Activated CD4-positive, alpha-beta T cell treated with anti-CD3 and anti-CD28 coated beads for 24 hours (primary cell): ENCODE measurements around the gene DLG1.
"Not testable (repeated sequence)": the region's sequence is repeated elsewhere in the genome, so short reads cannot be mapped to it uniquely, and the experiment has no call there.

Experiments used
- DNase-seq, 2 donors: peaks; one replicate each; pipeline ENCODE4 v3.0.0-alpha.2; 2020; ENCODE audit warnings: low read depth in 2 of 2

Gene DLG1

DNA sequence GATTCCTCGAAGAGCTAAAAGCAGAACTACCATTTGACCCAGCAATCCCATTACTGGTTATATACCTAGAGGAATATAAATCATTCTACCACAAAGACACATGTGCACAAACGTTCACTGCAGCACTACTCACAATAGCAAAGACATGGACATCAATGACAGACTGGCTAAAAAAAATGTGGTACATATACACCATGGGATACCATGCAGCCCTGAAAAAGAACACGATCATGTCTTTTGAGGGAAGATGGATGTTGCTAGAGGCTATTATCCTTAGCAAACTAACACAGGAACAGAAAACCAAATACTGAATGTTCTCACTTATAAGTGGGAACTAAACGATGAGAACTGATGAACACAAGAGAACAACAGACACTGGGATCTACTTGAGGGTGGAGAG, 86.7 kb downstream of the DLG1 start:
- DNase-seq: not testable (repeated sequence)

GRCh38 chr3:197209366-197210260, 88.8 kb downstream of the DLG1 start:
- no peak for DNase-seq

DNA sequence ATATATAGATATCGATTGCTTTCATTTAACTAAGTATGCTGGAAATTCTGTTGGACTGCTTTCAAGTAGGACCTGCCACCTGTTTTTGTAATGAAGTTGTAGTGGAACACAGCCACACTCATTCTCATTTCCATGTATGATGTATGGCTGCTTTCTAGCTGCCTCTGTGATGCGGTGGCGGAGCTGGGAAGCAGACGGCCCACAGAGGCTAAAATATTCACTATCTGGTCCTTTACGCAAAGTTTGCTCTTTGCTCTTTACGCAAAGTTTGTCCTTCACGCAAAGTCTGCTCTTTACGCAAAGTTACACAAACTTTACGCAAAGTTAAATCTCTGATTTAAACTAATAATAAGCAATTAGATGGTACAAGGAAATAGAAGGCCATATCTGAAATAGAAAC, 91.5 kb downstream of the DLG1 start:
- no peak for DNase-seq

DNA sequence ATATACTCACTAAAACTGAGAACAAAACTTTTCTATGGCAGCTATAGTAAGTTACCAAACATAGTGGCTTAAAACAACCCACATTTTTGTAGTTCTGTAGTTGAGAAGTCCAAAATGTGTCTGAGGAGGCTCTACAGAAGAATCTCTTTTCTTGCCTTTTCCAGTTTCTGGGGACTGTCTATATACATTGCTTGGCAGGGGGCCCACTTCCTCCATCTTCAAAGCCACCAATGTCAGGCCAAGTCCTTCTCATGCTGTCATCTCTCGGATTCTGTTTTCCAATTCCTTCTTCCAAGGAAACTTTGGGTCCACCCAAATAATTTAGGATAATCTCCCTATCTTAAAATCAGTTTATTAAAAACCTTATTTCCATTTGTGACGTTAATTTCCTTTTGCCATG, 92.7 kb downstream of the DLG1 start:
- no peak for DNase-seq

GRCh38 chr3:197205265-197205664, 93.1 kb downstream of the DLG1 start:
- DNase-seq: no peak

DNA sequence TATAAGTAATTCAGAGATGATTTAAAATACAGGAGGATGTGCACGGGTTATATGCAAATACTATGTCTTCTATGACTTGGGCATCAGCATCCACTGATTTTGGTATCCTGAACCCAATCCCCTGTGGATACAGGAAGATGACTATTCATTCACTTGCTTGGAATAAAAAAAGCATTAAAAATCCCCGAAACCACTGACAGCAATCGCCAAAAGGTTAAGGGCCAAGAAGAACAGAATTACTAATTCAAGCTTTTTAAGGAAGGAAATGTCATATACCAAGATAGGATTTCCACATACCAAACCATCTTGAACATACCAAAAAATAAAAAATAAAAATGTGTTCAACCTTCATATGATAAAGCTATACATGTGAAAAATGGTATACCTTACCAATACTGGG, 93.7 kb downstream of the DLG1 start:
- DNase-seq: no peak

DNA sequence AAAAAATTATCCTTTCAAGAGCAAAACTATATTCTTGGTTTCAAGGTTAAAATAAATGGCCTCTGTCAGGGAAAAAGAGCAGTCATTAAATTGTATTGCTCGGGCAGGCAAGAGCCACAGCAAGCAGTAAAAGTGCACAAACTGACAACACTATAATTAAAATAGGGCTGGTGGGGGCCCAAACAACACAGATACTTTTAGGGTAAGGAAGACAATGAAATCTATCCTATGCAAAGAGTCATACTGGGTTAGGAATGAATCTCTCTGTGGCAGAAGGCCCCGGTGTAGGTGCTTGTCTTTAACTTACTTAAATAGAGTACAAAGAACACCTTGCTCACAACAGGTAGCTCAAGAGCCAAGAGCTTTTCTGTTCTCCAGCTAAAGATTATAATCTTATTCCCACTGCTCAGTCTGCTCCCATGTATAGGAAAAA, 94.7 kb downstream of the DLG1 start:
- DNase-seq: no peak

- no peak for DNase-seq
These were observed 95.7 kb downstream of the DLG1 start for GRCh38 chr3:197202694-197203093.

GRCh38 chr3:197201791-197202452, 96.5 kb downstream of the DLG1 start:
- DNase-seq: no peak

GRCh38 chr3:197200856-197201255, 97.6 kb downstream of the DLG1 start:
- DNase-seq: not testable (repeated sequence)

GRCh38 chr3:197197334-197197733, 101.1 kb downstream of the DLG1 start:
- DNase-seq: no peak

- DNase-seq: no peak
These were observed 102.2 kb downstream of the DLG1 start for GRCh38 chr3:197196192-197196591.

GRCh38 chr3:197195326-197195725, 103.1 kb downstream of the DLG1 start:
- DNase-seq: no peak

DNA sequence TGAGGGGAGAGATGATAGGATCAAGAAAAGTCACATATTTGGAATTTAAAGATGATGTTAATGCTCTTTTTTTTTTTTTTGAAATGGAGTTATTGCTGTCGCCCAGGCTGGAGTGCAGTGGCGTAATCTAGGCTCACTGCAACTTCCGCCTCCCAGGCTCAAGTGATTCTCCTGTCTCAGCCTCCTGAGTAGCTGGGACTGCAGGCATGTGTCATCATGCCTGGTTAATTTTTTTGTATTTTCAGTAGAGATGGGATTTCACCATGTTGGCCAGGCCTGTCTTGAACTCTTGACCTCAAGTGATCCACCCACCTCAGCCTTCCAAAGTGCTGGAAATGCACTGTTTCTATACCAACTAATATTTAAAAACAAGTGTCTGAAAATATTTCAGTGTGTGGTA, 104.7 kb downstream of the DLG1 start:
- DNase-seq: not testable (repeated sequence)

- DNase-seq: no peak
These were observed 106.5 kb downstream of the DLG1 start for GRCh38 chr3:197191897-197192296.

GRCh38 chr3:197189623-197190022, 108.8 kb downstream of the DLG1 start:
- DNase-seq: no peak

DNA sequence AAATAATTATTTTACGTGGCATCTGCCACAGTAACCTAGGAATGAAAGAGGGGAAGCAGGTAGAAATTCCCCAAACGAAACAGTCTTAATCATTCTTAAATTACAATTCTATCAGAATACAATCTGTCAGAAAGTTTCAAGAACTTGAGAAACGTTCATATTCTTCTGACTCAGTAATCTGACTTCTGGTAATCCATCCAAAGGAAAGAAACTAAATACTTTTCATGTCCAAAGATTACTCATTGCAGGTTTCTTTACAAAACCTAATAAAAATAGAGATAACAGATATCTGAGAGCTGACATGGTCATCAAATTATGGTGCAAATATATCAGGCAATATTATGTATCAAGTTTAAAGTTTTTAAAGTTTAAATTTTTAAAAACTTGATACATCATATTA, 109.4 kb downstream of the DLG1 start:
- DNase-seq: no peak

DNA sequence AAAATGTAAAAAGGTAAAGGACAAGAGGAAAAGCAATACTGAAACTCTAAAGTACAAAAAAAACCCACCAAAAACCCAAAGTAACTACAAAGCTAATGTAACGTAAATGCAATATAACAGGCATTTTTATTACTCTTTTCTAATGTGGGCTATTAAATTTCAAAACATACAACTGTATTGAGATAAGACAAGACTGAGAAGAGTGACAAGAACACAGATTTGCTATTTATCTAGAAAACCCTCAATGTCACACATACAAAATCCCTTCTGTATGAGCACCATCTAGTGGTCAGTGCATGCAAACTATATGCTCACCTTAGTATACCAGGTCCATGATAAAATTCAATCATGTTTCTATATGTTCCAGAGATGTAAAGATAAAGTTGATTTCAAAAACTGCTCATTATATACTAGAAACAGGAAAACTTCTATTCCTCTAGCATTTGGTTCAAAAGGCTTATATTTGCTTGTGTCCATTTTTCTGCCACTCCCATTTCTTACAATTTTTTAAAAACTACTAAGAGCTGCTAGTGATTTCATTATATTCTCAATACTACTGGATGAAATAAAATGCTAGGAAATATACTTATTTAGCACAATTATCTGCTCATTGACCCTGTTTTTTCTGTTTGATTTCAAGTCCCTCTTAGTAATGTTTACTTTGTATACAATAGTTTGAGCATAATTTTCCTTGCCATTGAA, 111.4 kb downstream of the DLG1 start:
- DNase-seq: no peak

GRCh38 chr3:197183582-197183981, 114.8 kb downstream of the DLG1 start:
- no peak for DNase-seq

- DNase-seq: no peak
These were observed 116.7 kb downstream of the DLG1 start for GRCh38 chr3:197181741-197182140.

DNA sequence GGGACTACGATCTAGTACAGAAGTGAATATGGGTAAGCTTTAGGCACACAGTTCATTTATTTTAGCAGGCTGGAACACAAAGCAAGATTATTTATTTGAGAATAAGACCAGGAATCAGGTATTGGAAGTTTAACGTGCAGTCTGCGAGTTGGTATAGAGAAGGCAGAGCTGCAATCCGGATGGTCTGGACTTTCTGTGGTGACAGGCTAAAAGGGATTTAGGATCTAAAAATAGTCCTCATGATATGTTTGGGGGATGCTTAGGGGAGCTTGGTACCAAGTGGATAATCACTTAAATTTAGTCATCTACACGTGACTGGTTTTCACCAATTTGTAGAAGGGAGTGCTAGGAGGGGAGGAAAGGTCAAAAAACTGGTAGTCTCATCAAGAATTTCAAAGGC, 119.4 kb downstream of the DLG1 start:
- DNase-seq: no peak

- no peak for DNase-seq
These were observed 122.9 kb downstream of the DLG1 start for GRCh38 chr3:197175503-197175902.

DNA sequence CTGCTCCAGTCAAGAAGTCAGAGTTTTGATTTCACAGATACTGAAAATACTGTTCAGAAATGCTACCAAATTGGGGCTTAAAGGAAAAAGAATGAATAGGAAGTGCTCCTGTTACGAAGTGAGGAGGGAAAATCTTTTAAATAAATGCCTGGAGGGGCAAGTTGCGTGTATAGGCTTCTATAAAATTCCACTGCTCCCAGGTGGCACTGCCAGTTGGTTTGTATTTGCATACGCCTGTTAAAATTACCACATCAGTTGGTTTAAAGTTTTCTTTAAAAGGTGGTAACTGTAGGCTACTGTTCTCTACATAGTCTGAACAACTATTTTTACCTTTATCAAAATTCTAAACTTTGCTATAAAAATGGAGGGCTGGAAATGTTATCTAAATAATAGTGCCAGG, 123.5 kb downstream of the DLG1 start:
- DNase-seq: no peak
